Smooth muscle cell of trachea (primary cell): ENCODE data around the gene ING5. TPM values are rescaled to one million over a fixed set of nuclear protein-coding genes. Genes with fewer than 3 reads are reported as not detected.

Experiments
- total RNA-seq: library from RNA; depleted of rRNA; stranded (reverse); fragments of >200 nt; gene quantifications from 2 replicates; pipeline ENCODE4 v1.2.1, GENCODE V29; 2014

ING5 gene
- 20.1 and 31.8 TPM in 2 replicates for total RNA-seq

DNA sequence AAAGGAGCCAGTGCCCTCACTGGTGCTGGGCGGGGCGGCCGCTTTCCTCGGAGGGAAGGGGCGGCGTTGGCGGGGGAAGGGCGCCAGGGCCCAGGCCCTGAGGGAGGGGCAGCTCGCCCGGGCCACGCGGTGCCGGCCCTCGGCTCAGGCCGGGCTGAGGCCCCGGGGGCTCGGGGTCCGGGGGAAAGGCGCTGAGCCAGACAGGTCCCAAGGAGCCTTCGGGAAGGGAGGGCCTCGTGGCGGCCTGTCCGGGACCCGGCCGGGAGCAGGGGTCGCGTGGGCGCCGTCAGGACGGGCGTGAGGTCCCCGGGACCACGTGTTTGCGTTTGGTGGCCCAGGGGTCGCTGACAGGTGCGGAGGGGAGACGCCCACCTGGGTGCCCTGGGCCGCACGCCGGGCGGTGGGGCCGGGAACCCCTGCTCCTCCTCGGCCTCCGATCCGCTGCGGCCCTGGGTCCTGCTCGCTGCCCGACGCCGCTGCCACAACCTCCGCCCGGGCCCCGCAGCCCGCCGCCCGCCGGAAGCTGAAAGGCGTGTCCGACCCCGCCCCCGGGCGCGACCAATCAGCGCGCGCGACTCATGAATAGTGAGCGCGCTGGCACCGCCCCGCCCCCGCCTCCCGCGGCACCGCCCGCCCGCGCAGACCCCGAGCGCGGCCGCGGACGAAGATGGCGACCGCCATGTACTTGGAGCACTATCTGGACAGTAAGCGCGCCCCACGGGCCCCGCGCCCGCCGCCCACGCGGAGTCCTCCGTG, at the start of gene ING5:
ING5 (plus strand) TSS at position 641 of the 756 bp plus-strand sequence; CDS start at position 668, 27 bp downstream.

DNA sequence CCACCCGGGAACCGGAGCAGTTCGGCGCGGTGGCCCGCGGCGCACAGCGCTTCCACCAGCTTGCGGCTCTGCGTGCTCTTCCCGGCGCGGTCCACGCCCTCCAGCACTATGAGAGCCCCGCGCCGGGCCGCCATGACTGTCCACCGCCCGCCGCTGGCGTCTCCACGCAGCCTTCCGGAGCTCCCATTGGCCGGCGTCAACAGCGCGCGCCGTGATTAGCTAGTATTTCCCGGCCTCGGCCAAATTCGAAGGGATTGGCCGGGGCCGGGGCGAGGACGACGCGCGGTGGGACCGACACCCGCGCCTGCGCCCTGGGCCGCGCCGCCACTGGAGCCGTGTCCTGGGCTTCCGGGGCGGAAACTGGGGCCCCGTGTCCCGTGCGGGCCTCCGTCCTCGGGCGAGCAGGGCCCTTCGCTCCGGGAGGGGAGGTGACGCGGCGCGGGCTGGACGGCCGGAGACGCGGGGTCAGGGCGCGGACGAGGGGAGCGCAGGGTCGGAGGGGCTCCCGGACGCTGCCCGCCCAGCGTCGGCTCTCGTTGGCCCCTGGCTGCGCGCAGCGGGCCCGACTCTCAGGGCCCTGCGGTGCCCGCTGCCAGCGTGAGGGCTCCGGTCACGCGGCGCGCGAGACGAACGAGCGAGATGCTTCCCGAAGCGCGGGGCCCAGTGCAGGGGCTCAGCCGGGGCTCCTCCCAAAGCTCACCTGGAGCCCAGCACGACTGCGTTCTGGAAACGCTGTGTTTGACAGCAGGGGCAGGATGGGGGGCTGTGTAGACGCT, 15.0 kb upstream of the ING5 start, which contains the start of gene DTYMK:
DTYMK (minus strand) TSS at position 166 of the 776 bp plus-strand sequence; CDS start at position 134, 32 bp downstream.

DNA sequence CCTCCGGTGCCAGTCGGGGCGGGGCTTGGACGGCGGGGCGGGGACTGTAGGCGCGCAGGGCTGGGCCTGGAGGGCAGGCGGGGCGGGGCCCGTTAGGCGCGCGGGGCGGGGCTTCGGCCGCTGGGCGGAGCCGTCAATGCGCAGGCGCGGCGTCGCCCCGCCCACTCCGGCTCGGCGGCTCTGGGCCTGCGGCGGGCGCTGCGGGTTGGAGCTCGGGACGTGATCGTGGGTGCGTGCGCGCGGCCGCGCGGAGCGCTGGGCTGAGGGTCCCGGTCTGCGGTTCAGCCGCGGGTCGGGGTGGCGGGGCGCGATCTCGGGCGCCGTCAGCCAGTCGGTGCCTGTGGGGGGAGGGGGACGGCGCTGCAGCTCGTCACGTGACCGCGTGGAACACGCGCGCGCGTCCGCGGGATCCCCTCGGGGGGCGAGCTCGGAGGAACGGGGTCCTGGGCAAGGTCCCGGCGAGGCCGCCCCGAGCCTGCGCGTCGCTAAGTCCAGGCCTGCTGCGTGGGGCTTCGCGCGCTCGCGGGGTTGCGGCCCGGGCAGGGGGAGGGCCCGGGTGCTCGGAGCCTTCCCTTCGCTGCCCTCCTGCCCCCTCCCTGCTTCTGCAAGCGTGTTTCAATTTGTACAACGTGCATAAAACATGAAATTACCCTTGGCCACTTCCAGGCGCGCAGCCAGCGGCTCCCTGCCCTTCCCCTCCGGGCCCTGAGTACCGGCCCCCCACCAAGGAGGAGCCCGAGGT, 32.8 kb downstream of the ING5 start, which contains the start of gene D2HGDH:
D2HGDH (plus strand) TSS at position 164 of the 742 bp plus-strand sequence. CDS start 595 bp downstream, outside the sequence.

DNA sequence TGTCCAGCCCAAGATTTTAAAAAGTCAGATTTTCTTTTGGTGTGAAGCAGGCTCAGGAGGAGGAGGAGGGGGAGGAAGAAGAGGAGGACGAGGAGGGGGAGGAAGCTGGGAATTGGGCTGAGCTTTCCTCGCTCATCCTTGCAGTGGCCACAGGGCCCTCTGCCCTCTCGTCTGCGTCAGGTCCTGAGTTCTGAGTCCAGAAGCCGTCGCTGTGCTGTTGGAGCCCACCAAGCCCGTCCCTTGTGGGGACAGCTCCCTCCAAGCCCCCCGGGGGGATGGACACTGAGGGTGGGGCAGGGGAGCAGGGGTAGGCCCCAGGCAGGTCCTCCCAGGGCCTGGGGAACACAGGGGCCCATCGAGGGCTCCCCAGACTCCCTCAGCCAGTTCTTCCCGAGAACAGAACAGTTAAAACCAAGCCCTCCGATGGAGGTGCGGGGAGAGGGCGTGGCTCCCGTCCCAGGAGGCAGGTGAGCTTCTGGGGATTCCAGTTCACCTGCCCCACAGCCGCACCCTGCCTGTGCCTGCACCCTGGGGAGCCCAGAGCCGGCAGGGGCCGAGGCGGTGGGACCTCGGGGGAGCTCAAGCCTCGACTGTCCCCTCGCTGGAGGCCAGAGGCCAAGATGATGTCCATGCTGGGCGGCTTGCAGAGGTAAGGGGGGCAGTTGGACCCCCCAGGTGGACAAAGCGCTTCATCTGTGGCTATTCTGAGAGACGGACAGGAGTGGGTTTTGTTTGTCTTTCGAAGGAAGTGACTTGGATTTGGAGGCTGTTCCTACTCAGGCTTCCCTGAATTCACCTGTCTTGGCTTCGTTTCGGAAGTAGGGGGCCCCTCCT, 74.7 kb downstream of the ING5 start, which contains the start of gene GAL3ST2:
GAL3ST2 (plus strand) TSS at position 487 of the 834 bp plus-strand sequence; CDS start at position 621, 134 bp downstream.

Other genes starting within 250 kb of the ING5 start
- 202 and 284 TPM in 2 replicates for gene STK25, start 193.5 kb upstream of the ING5 start, total RNA-seq
- gene BOK, start 143.3 kb upstream of the ING5 start, total RNA-seq = 17.2 and 31.4 TPM in 2 replicates
- gene THAP4, start 64.9 kb upstream of the ING5 start, total RNA-seq = 34.6 and 54.3 TPM in 2 replicates
- gene ATG4B, start 64.3 kb upstream of the ING5 start, total RNA-seq = 67.6 and 70.0 TPM in 2 replicates
- gene DTYMK, start 15.2 kb upstream of the ING5 start, total RNA-seq = 22.0 and 70.8 TPM in 2 replicates
- 21.1 and 31.8 TPM in 2 replicates for gene D2HGDH, start 32.6 kb downstream of the ING5 start, total RNA-seq
- gene GAL3ST2, start 74.8 kb downstream of the ING5 start, total RNA-seq = 0.15 TPM in 1 of 2 replicates, not detected in the other
- under 0.01 TPM in 1 of 2 replicates, not detected in the other for gene NEU4, start 107.2 kb downstream of the ING5 start, total RNA-seq
- gene PDCD1, start 156.9 kb downstream of the ING5 start, total RNA-seq = not detected in 2 replicates
- gene RTP5, start 167.7 kb downstream of the ING5 start, total RNA-seq = not detected in 2 replicates